GM10266 (cell line): ENCODE data around the gene ABRACL.

Source experiments
- DNase-seq: peaks from one replicate; pipeline ENCODE4 v3.0.0; 2012; ENCODE audit errors: extremely low spot score
- TF ChIP-seq, protein P1 (sequence below): IDR thresholded peaks from 2 replicates; pipeline ENCODE4 v1.5.1; 2012; ENCODE audit warnings: mild to moderate bottlenecking, low read depth; ENCODE audit not compliant: control insufficient read depth, insufficient read depth; ENCODE audit errors: missing control alignments

Gene ABRACL

DNA sequence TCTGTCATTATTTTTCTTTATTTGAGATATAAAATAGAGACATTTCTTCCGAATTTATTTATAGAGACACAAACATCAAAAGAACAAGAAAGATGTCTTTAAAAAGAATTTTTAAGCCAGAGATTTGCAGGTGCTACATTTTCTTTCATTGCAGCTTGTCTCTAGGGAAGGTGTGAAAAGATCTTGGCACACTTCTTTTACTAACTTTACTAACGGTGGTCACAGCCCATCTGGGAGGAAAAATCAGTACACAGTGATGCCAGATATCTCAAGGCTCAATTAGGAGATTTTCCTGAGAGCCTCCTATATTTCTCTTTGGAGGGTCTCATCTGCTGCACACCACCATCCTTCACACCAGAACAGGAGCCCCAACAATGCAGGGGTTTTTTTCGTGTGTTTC is 29.5 kb downstream of the ABRACL start:
- TF ChIP-seq, protein P1, sequence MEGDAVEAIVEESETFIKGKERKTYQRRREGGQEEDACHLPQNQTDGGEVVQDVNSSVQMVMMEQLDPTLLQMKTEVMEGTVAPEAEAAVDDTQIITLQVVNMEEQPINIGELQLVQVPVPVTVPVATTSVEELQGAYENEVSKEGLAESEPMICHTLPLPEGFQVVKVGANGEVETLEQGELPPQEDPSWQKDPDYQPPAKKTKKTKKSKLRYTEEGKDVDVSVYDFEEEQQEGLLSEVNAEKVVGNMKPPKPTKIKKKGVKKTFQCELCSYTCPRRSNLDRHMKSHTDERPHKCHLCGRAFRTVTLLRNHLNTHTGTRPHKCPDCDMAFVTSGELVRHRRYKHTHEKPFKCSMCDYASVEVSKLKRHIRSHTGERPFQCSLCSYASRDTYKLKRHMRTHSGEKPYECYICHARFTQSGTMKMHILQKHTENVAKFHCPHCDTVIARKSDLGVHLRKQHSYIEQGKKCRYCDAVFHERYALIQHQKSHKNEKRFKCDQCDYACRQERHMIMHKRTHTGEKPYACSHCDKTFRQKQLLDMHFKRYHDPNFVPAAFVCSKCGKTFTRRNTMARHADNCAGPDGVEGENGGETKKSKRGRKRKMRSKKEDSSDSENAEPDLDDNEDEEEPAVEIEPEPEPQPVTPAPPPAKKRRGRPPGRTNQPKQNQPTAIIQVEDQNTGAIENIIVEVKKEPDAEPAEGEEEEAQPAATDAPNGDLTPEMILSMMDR = no peak
- no peak for DNase-seq

DNA sequence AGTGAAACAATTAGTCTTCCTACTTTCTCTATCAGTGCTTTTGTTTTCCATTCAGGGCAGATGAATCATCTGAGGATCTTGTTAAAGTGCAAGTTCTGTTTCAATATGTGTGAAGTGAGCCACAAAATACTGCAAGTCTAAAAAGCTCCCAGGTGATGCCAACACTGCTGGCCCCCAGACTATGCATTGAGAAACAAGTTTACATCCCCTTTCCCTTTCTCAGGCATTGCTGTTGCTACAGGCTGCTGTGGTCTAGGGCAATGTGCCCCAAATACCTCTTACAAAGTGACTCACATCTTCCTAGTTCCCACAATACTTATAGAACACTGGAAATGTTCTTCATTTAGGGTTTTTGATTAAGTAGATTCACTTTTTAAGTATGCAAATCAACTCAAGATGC is 31.8 kb downstream of the ABRACL start:
- TF ChIP-seq, protein P1 = no peak
- DNase-seq = no peak

- TF ChIP-seq, protein P1 = no peak
These were observed 34.5 kb downstream of the ABRACL start for GRCh38 chr6:139062932-139063646.

GRCh38 chr6:139064981-139065665 is 36.6 kb downstream of the ABRACL start:
- TF ChIP-seq, protein P1 = no peak
- DNase-seq = no peak

More at GRCh38 chr6:139062932-139063646, 34.5 kb downstream of the ABRACL start:
- DNase-seq = no peak

DNA sequence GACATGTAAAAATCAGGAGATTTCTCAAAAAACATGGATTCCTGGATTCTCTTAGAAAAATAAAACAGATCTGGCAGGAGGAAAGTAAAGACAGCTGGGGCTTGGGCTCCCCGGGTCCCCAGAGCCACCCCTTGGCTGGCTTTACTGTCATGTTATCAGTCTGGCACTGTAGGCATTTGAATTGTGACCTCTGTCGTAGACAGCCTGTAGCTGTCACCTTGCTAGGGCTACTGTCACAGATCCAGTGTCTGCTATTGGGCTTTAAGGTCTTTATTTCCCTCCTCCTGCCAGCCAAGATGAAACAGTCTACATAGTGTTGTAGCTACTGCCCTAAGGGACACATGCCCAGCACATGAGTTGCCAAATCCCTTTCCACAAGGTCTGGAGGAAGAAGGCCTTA is 37.5 kb downstream of the ABRACL start:
- TF ChIP-seq, protein P1 = no peak
- DNase-seq = no peak

DNA sequence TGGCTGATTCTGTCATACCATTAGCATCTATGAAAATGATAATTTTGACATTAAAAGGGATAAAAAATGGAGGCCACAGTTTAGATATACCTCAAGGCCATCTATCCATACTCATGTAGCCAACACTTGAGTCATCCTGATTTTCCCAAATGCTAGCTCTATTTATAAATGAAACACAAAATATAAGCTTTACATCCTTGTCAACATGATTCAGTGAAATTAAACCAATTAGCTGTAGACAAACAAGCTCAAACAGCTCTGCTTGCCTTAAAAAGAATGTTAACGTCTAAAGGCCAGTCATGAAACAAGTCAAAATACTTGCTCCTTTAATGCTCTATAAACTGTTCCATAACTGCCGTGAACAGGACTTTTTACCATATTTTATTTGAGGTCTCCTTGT is 40.3 kb downstream of the ABRACL start:
- TF ChIP-seq, protein P1 = no peak
- no peak for DNase-seq

GRCh38 chr6:139073118-139073517 is 44.6 kb downstream of the ABRACL start:
- no peak for DNase-seq
- TF ChIP-seq, protein P1 = no peak
